ENCODE measurements around the gene CHST3. TPM values are rescaled to one million over a fixed set of nuclear protein-coding genes. Genes with fewer than 3 reads are reported as not detected.

The CHST3 gene
- total and polyA plus RNA-seq, 9 of the 15 experiments (the other 6 are each of a cell fraction or from before 2014, with no cell fraction given): 0.01 to 1.3 (median 0.15) TPM

DNA sequence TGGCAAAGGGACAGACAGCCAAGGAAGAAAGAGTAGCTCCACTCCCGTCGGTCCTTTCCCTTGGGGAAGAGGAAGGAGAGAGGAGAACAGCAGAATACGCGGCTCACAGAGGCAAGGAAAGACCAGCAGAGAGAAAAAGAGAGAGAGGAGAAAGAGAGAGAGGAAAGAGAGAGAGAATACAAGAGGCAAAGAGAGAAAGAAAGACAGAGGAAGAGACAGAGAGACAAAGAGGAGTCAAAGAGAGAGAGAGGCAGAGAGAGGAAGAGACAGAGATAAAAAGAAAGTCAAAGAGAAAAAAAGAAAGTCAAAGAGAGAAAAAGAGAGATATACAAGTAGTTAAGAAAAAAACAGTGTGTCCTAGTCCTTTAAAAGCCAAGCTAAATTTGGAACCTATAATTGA, 23.4 kb upstream of the CHST3 start:
- Histone ChIP-seq H3K4me1 (replicated peaks in 1 of 2; ENCODE audit: control insufficient read depth in 2 of 2, insufficient read depth in 2 of 2, low read length in 2 of 2) (no peaks in the 10 kb centered on the region), H3K9ac (ENCODE audit: insufficient read depth in 1 of 2, low read depth in 2 of 2, low read length in 2 of 2) (no peak overlapping the region), H3K27me3 (ENCODE audit: control insufficient read depth in 2 of 2, insufficient read depth in 2 of 2, low read length in 2 of 2) (peaks cover 7 to 21% of the 10 kb centered on the region in 2 experiments), H3K4me3 (no peak overlapping the region), H3K9me3 (replicated peaks; ENCODE audit: control insufficient read depth, insufficient read depth, low read depth, low read length) (peaks cover 6% of the 10 kb centered on the region), H2AFZ (ENCODE audit: low read depth, low read length) (no peak overlapping the region), H3K4me2 (ENCODE audit: insufficient read depth, low read length) (no peak overlapping the region), H3K36me3 (ENCODE audit: control insufficient read depth, insufficient read depth, low read length) (no peaks in the 10 kb centered on the region), H3K9me1 (ENCODE audit: control insufficient read depth, insufficient read depth, low read length) (no peaks in the 10 kb centered on the region), H3K27ac (ENCODE audit: extremely low read depth, low read depth, low read length) (no peak overlapping the region), H4K20me1 (replicated peaks; ENCODE audit: control insufficient read depth, insufficient read depth, low read length) (no peaks in the 10 kb centered on the region), H3K79me2 (ENCODE audit: control insufficient read depth, insufficient read depth, low read length) (no peaks in the 10 kb centered on the region)
- in situ Hi-C loops (cut with MboI): no loop called here
- FAIRE-seq (no peak), ATAC-seq (no peak), DNase-seq (ENCODE audit: extremely low read depth in 1 of 4, low spot score in 3 of 4) (no peak)
- POLR2A ChIA-PET: no interaction called here
- WGBS (ENCODE audit: insufficient coverage, low coverage, missing lambda C conversion rate): 11% methylated on average over 4 of the region's 4 CpGs
- intact Hi-C loops (cut with micrococcal nuclease): no loop called here
- no TSS peak for BruUV-seq (replicated peaks)
- CTCF ChIA-PET (ENCODE audit: low intra/inter-chr PET ratio): no interaction called here
- TF ChIP-seq, protein P1, sequence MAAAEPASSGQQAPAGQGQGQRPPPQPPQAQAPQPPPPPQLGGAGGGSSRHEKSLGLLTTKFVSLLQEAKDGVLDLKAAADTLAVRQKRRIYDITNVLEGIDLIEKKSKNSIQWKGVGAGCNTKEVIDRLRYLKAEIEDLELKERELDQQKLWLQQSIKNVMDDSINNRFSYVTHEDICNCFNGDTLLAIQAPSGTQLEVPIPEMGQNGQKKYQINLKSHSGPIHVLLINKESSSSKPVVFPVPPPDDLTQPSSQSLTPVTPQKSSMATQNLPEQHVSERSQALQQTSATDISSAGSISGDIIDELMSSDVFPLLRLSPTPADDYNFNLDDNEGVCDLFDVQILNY (CRISPR knock-in tag; IDR thresholded peaks at IDR 0.05): no peak
- TF ChIP-seq ZNF445 (CRISPR knock-in tag; IDR thresholded peaks at IDR 0.05; ENCODE audit: low read depth): no peak
- TF ChIP-seq, protein P2, sequence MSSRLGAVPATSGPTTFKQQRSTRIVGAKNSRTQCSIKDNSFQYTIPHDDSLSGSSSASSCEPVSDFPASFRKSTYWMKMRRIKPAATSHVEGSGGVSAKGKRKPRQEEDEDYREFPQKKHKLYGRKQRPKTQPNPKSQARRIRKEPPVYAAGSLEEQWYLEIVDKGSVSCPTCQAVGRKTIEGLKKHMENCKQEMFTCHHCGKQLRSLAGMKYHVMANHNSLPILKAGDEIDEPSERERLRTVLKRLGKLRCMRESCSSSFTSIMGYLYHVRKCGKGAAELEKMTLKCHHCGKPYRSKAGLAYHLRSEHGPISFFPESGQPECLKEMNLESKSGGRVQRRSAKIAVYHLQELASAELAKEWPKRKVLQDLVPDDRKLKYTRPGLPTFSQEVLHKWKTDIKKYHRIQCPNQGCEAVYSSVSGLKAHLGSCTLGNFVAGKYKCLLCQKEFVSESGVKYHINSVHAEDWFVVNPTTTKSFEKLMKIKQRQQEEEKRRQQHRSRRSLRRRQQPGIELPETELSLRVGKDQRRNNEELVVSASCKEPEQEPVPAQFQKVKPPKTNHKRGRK (tag; IDR thresholded peaks at IDR 0.05): peak; percentile 89
- TF ChIP-seq ZNF668 (CRISPR knock-in tag; IDR thresholded peaks at IDR 0.05): no peak
- no peak for TF ChIP-seq ZC3H8 (IDR thresholded peaks at IDR 0.05)
- TF ChIP-seq DPF2 (IDR thresholded peaks at IDR 0.05): 0 out of 2 replicates have a peak, but pooled peaks have one; percentile 23
- TF ChIP-seq ARID2 (IDR thresholded peaks at IDR 0.05): 0 out of 2 replicates have a peak, but pooled peaks have one; percentile 11
- TF ChIP-seq FOXA3 (CRISPR knock-in tag; conservative IDR thresholded peaks at IDR 0.05 in 1 of 2, IDR thresholded peaks at IDR 0.05 in 1 of 2): no peak
- TF ChIP-seq TAL1 (IDR thresholded peaks at IDR 0.05): 0 out of 2 replicates have a peak, but pooled peaks have one; percentile 16
- TF ChIP-seq EP400 (IDR thresholded peaks at IDR 0.05): no peak
- TF ChIP-seq ZNF431 (CRISPR knock-in tag; IDR thresholded peaks at IDR 0.05): no peak
- TF ChIP-seq, protein P3, sequence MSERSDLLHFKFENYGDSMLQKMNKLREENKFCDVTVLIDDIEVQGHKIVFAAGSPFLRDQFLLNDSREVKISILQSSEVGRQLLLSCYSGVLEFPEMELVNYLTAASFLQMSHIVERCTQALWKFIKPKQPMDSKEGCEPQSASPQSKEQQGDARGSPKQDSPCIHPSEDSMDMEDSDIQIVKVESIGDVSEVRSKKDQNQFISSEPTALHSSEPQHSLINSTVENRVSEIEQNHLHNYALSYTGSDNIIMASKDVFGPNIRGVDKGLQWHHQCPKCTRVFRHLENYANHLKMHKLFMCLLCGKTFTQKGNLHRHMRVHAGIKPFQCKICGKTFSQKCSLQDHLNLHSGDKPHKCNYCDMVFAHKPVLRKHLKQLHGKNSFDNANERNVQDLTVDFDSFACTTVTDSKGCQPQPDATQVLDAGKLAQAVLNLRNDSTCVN (CRISPR knock-in tag; IDR thresholded peaks at IDR 0.05): 0 out of 2 replicates have a peak, but pooled peaks have one; percentile 48
- no peak for TF ChIP-seq TAF1 (IDR thresholded peaks at IDR 0.05; ENCODE audit: control insufficient read depth, extremely low read depth, insufficient read depth, low read length, severe bottlenecking)
- TF ChIP-seq OTX1 (CRISPR knock-in tag; IDR thresholded peaks at IDR 0.05): no peak
- TF ChIP-seq, protein P4, sequence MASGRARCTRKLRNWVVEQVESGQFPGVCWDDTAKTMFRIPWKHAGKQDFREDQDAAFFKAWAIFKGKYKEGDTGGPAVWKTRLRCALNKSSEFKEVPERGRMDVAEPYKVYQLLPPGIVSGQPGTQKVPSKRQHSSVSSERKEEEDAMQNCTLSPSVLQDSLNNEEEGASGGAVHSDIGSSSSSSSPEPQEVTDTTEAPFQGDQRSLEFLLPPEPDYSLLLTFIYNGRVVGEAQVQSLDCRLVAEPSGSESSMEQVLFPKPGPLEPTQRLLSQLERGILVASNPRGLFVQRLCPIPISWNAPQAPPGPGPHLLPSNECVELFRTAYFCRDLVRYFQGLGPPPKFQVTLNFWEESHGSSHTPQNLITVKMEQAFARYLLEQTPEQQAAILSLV (tag; IDR thresholded peaks at IDR 0.05): no peak
- TF ChIP-seq BRD4 (IDR thresholded peaks at IDR 0.05): no peak
- no peak for TF ChIP-seq LARP7 (IDR thresholded peaks at IDR 0.05)
- TF ChIP-seq, protein P5, sequence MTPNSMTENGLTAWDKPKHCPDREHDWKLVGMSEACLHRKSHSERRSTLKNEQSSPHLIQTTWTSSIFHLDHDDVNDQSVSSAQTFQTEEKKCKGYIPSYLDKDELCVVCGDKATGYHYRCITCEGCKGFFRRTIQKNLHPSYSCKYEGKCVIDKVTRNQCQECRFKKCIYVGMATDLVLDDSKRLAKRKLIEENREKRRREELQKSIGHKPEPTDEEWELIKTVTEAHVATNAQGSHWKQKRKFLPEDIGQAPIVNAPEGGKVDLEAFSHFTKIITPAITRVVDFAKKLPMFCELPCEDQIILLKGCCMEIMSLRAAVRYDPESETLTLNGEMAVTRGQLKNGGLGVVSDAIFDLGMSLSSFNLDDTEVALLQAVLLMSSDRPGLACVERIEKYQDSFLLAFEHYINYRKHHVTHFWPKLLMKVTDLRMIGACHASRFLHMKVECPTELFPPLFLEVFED (CRISPR knock-in tag; conservative IDR thresholded peaks at IDR 0.05): peak; percentile 88

Data from K562 (cell line).